Activated CD4-positive, CD25-positive, alpha-beta regulatory T cell treated with anti-CD3 and anti-CD28 coated beads, Interleukin-2, amount 50 U/mL, for 72 hours (primary cell): ENCODE results near the gene RAB30.

Source experiments
- DNase-seq: peaks from one replicate; pipeline ENCODE4 v3.0.0; 2021

RAB30 gene

DNA sequence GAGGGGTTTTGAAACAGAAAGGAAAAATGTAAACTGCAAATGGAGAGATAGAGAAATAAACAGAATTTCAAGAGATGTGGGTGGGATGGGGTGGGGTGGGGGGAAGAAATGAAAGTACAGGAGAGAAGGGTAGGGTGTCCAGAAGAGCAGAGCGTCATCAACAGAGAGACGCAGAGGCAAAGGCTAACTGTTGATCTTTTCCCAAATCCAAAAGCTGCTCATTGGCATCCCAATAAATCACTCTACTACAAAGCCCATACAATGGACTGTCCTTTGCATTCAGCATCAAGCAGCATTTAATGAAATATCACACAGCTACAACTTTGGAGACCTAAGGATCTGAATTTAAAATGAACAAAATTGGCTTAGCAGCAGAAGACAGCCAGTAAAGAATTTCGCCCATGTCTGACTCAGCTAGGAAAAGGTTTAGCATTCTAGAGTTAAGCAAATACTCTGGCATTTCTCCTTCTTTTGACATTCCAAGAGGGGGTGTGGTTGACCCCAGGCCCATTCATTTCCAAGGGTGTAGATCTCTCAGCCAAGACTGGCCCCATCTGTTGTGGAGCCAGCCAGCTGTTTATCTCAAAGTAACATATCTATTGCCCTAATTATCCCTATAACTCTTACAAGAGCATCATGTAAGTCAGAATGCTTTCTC is 1.5 kb downstream of the RAB30 start:
- DNase-seq = no peak

GRCh38 chr11:83069441-83070043 is 2.2 kb downstream of the RAB30 start:
- DNase-seq = no peak

- DNase-seq = no peak
Observed at GRCh38 chr11:83068568-83068967, 3.1 kb downstream of the RAB30 start.

- no peak for DNase-seq
Observed at GRCh38 chr11:83064011-83064410, 7.7 kb downstream of the RAB30 start.

DNA sequence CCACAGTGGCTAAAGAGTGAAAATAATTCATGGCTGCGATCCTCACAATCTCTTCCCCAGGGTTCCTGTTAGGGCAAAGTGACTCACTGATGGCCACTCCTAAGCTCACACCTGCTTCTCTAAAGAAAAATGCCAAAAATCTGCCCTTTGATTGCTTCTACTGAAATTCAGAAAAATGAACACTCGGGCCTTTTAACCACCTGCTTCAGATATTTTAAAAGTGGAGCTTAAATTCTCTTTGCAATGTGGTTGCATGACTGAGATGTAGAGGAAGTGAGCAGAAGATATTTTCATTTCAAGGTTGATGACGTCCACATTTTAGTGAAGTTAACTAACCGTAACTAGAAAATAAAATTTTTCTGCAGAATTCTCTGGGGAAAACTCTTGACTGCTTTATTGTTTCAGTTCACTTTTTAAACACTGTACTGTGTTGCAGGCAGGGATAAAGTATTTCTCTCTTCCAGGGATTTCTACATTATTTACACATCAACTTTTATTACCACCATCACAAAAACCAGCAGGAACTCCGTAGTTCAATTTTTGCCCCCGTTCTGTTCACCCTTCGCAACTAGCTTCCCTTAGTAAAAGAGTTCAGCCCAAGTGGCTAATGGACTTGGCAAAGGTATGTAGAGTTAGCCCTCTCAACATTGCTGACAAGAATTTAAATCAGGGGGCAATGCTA is 8.5 kb downstream of the RAB30 start:
- DNase-seq = no peak

DNA sequence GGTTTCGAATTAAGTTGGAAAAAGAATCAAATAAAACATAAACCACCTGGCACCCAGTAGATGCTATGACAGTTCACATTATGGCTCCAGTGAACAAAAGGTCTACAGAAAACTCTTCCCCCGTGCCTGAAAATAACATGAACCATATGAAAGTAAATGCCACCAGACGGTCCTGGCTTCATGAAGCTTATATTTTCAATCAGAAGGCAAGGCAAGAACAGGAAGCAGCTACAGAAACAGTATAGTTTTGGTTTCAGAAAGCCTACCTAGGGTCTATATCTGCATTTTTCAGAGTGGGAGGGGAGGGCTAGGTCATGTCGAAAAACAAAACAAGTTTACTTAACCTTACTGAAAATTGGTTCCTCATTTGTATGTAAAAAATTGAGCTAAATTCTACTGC is 9.8 kb downstream of the RAB30 start:
- no peak for DNase-seq

- DNase-seq = no peak
Observed at GRCh38 chr11:83060965-83061364, 10.7 kb downstream of the RAB30 start.

GRCh38 chr11:83057721-83058120 is 14.0 kb downstream of the RAB30 start:
- DNase-seq = no peak

- DNase-seq = no peak
Observed at GRCh38 chr11:83056611-83057010, 15.1 kb downstream of the RAB30 start.

DNA sequence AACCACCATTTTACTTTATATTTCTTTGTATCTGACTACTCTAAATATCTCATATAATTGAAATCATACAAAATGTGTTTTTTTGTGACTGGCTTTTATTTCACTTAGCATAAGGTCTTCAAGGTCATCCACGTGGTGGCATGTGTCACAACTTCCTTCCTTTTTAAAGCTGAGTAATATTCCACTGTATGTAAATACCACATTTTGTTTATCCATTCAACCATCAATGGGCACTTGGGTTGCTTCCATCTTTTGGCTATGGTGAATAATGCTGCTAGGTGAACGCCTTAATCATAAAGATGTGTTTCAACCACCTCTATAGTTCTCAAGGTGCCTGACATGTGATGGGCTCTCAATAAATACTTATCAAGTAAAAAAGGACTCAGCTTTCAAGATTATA is 15.5 kb downstream of the RAB30 start:
- no peak for DNase-seq

DNA sequence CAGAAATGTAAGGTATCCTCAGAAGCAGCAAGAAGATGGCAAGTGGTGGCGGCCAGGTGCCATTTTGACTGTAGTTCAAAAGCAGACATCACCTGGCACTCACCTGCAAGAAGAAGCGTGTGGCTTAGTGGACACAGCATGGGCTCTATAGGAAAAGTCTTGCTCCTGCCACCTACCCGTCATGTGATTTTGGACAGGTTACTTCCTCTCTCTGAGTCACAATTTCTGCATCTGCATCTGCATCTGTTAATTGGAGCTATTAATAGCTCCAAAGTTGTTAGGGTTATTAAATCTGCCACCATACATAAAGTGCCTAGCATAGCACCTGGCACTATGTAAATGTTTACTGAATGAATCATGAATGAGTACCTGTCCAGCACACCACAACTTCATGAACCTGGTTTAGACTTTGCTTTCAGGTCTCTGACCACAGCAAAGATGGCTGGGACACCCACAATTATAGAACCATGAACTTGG is 16.8 kb downstream of the RAB30 start:
- DNase-seq = no peak

- no peak for DNase-seq
Observed at GRCh38 chr11:83054001-83054400, 17.7 kb downstream of the RAB30 start.

GRCh38 chr11:83051760-83052671 is 19.7 kb downstream of the RAB30 start:
- no peak for DNase-seq

DNA sequence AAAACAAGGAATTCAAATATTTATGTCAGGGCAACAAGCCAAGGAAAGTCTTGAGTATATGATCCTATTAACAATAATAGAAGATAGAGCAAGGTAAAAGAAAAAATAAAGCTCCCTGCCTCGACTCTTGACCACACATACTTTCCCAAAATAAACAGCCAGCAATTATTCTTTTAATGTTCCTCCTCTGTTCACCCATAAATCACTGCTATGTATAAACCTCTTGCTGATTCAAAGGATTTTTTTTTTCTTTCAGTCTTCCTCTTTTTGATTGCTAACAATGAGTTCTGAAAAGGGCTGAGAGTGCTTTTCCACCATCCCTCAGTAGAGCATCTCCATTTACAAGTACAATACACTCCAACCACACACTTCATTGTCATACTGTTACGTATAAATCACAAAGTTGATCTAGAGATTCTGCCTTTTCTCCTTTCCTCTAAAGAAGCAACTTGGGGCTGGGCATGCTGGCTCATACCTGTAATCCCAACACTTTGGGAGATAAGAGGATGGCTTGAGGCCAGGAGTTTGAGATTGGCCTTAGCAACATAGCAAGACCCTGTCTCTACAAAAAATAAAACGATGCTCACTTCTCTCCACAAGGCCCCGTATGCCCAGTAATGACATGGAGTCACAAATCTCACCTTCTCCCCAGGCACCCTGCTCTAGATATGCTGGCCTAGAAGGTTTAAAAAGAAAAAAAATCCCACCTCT is 24.0 kb downstream of the RAB30 start:
- DNase-seq = no peak

DNA sequence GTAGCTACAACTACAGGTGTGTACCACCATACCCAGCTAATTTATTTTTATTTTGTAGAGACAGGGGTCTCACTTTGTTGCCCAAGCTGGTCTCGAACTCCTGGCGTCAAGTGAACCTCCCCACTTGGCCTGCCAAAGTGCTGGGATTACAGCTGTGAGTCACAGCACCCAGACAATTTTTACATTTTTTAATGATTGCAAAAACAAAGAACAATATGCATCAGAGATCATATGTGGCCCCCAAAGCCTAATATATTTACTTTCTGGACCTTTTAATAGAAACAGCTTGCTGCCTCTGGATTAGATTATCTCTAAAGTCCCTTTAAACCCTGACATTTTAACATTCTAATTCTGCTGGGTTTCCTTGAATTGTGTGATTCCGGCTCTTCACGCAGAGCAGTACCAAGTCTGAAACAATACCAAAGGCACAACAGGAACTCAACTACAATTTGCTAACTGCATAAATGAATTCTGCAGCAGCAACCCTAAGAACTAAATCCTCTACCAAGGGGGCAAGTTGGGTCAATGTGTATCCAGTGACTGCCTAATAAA is 25.0 kb downstream of the RAB30 start:
- no peak for DNase-seq

- DNase-seq = no peak
Observed at GRCh38 chr11:83044958-83045712, 26.6 kb downstream of the RAB30 start.

DNA sequence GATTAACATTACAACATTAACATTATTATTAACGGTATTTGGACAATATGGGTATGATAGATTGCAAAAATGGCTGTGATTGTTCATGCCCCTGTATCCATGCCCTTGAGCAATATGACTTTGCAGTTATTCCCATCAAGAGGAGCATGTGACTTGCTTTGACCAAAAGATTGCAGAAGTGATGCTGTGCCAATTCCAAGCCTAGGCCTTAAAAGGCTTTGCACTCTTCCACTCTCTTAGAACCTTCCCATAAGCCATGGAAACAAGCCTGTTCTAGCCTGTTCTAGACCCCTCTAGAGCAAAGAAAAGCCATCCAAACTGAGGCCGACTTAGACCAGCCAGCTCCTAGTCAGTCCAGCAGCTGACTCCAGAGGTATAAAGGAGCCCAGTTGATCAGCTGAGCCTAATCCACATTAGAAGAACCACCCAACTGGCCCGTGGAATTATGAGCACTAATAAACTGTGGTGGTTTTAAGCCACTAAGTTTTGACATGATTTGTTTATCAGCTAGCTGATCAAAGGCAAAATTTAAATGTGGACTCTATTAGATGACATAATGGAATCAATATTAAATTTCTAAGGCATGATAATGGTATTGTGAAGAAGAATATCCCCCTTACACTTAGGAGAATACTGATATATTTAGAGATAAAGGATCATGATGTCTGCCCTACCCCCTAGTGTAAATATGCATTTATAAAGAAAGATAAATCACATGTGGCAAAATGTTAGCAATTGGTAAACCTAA is 28.6 kb downstream of the RAB30 start:
- DNase-seq = no peak

DNA sequence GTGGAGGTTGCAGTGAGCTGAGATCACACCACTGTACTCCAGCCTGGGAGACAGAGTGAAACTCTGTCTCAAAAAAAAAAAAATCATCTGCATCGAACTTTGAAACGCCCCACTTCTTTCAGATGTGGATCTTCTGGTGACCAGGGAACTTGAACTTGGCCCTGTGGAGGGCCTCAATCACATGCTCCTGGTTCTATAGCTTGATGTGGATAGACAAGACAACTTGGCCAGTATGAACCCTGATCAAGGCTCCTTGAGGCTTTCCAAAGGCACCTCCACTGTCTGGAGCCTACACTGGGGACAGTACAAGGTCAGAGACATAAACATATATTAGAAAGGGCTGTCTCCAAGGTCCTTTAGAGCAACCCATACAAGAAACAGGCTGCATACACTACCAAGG is 30.6 kb downstream of the RAB30 start:
- DNase-seq = no peak

GRCh38 chr11:83039566-83039965 is 32.1 kb downstream of the RAB30 start:
- DNase-seq = no peak

GRCh38 chr11:83037877-83038276 is 33.8 kb downstream of the RAB30 start:
- no peak for DNase-seq

DNA sequence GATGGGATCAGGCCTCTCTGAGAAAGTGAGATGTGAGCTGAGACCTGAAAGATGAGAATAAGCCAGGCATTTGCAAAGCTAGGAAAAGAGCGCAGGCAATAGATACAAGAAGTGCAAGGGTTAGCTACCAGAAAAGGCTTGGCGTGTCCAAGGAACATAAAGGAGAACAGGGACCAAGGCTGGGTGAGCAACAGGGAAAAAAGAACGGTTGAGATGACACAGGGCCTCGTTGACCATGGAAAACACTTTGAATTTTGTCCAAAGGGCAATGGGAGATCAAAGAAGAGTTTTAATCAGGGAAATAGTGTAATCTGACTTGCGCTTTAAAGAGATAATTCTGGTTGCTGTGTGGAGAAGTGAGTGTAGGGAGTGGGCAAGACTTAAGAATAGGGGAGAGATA is 35.0 kb downstream of the RAB30 start:
- DNase-seq = no peak
